Measurements from ENCODE around the gene ZNF138. TPM values are rescaled to one million over a fixed set of nuclear protein-coding genes. Genes with fewer than 3 reads are reported as not detected.

ZNF138 gene
- total and polyA plus RNA-seq, 2 experiments from 2014 or later: 48.7 to 68.4 TPM

- no peak for TF ChIP-seq ZNF462 (CRISPR knock-in tag; IDR thresholded peaks at IDR 0.05)
- TF ChIP-seq EZH2phosphoT487 (IDR thresholded peaks at IDR 0.05; ENCODE audit: unreplicated experiment): no peak
- no peak for TF ChIP-seq CTCF (conservative IDR thresholded peaks at IDR 0.05; ENCODE audit: low read depth in 2 of 2)
- TF ChIP-seq ZNF331 (CRISPR knock-in tag; IDR thresholded peaks at IDR 0.05; ENCODE audit: low read depth): no peak
- TF ChIP-seq CREB1 (CRISPR knock-in tag; IDR thresholded peaks at IDR 0.05; ENCODE audit: low read depth): no peak
- TF ChIP-seq JUNB (IDR thresholded peaks at IDR 0.05; ENCODE audit: unreplicated experiment): no peak
- no peak for TF ChIP-seq ETS1 (IDR thresholded peaks at IDR 0.05)
- no peak for TF ChIP-seq STAT1 (IDR thresholded peaks at IDR 0.05; ENCODE audit: unreplicated experiment)
- no peak for TF ChIP-seq NANOG (IDR thresholded peaks at IDR 0.05; ENCODE audit: borderline replicate concordance)
These were observed 25.4 kb upstream of the ZNF138 start (continued) for GRCh38 chr7:64768824-64769223.

Data from GM23338 (cell line).